ENCODE measurements around the gene SLCO6A1.

DNA sequence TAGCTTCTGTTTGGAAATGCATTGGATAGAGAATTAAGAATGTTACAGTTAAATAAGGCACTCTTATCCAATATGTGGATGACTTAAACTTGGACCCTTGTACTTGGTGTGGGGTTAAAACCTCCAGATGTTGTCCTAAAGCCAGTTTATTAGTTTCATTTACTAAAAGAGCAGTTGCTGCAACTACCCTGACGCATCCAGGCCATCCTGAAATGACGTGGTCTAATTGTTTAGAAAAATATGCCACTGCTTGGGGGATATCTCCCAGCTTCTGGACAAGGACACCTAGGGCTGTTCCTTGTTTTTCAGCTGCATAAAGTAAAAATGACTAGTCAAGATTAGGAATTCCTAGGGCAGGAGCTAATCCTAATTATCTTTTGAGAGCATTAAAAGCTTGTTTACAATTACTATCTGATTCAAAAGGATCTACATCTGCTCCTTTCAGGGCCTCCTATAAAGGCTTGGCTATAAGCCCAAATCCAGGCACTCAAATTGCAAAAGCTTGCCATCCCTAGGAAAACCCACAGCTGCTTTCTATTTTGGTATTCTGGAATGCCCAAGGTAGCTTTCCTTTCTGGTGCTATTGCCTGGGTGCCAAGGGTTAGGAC is 157.0 kb downstream of the SLCO6A1 start:
- TF ChIP-seq, protein P1, sequence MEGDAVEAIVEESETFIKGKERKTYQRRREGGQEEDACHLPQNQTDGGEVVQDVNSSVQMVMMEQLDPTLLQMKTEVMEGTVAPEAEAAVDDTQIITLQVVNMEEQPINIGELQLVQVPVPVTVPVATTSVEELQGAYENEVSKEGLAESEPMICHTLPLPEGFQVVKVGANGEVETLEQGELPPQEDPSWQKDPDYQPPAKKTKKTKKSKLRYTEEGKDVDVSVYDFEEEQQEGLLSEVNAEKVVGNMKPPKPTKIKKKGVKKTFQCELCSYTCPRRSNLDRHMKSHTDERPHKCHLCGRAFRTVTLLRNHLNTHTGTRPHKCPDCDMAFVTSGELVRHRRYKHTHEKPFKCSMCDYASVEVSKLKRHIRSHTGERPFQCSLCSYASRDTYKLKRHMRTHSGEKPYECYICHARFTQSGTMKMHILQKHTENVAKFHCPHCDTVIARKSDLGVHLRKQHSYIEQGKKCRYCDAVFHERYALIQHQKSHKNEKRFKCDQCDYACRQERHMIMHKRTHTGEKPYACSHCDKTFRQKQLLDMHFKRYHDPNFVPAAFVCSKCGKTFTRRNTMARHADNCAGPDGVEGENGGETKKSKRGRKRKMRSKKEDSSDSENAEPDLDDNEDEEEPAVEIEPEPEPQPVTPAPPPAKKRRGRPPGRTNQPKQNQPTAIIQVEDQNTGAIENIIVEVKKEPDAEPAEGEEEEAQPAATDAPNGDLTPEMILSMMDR (IDR thresholded peaks at IDR 0.05 in 4 of 5, conservative IDR thresholded peaks at IDR 0.05 in 1 of 5) = no peak
- no peak for TF ChIP-seq POLR2A (IDR thresholded peaks at IDR 0.05)

Data from gastrocnemius medialis (tissue), 4 donors.